Astrocyte of the cerebellum (primary cell): ENCODE data around the gene LIM2.

Experiments used
- DNase-seq: peaks from one replicate; pipeline ENCODE4 v3.0.0-alpha.2; 2011; ENCODE audit warnings: low read depth
- H3K4me3 ChIP-seq: 2 replicates; pipeline ENCODE4 v1.5.1; 2011; ENCODE audit warnings: mild to moderate bottlenecking, low read depth, low read length, moderate library complexity
- CTCF ChIP-seq: IDR thresholded peaks from 2 replicates; pipeline ENCODE4 v1.5.1; 2012; ENCODE audit warnings: low read length, low read depth, moderate library complexity, mild to moderate bottlenecking; ENCODE audit errors: missing control alignments
- in situ Hi-C: cut with HindIII; loops from 2 replicates; pipeline ENCODE4 v1.10.0; 2017; ENCODE audit warnings: low sequenced_read_pairs

Gene LIM2

GRCh38 chr19:51365965-51366388 is 21.8 kb downstream of the LIM2 start, which contains the start of gene ETFB:
Gene ETFB, minus strand, starts transcription at chr19:51366388. Its CDS starts 62 bp downstream, at chr19:51366326.
- in situ Hi-C loops, result no loop called here
- peak; percentile 2 for TF ChIP-seq CTCF
- H3K4me3 ChIP-seq, result peak within 1 kb of the TSS; percentile 63
- no peak for DNase-seq

- peak overlapping the region; percentile 63 for H3K4me3 ChIP-seq
- no peak for DNase-seq
- peak; percentile 24 for TF ChIP-seq CTCF
- in situ Hi-C loops, result no loop called here
Measured at GRCh38 chr19:51365211-51365964, 22.4 kb downstream of the LIM2 start.

- in situ Hi-C loops, result no loop called here
- no peak overlapping the region for H3K4me3 ChIP-seq
- no peak for DNase-seq
- no peak for TF ChIP-seq CTCF
Measured at GRCh38 chr19:51364200-51365106, 23.3 kb downstream of the LIM2 start.

GRCh38 chr19:51361239-51361638 is 26.5 kb downstream of the LIM2 start:
- H3K4me3 ChIP-seq, result no peak overlapping the region
- in situ Hi-C loops, result no loop called here
- no peak for TF ChIP-seq CTCF
- no peak for DNase-seq

- no peak for TF ChIP-seq CTCF
- peak; percentile 79 for DNase-seq
- in situ Hi-C loops, result no loop called here
- no peak overlapping the region for H3K4me3 ChIP-seq
Measured at GRCh38 chr19:51359294-51359693, 28.5 kb downstream of the LIM2 start.

GRCh38 chr19:51357952-51358351 is 29.8 kb downstream of the LIM2 start:
- H3K4me3 ChIP-seq, result no peak overlapping the region
- in situ Hi-C loops, result no loop called here
- TF ChIP-seq CTCF, result no peak
- DNase-seq, result no peak
